GM19023 (cell line): ENCODE results near the gene TSHR.

Experiments used
- ATAC-seq: cut with Tn5 transposase; IDR thresholded peaks from one replicate; pipeline ENCODE4 v1.9.1; 2021; ENCODE audit warnings: mild to moderate bottlenecking, moderate library complexity; ENCODE audit not compliant: unreplicated experiment

TSHR gene

DNA sequence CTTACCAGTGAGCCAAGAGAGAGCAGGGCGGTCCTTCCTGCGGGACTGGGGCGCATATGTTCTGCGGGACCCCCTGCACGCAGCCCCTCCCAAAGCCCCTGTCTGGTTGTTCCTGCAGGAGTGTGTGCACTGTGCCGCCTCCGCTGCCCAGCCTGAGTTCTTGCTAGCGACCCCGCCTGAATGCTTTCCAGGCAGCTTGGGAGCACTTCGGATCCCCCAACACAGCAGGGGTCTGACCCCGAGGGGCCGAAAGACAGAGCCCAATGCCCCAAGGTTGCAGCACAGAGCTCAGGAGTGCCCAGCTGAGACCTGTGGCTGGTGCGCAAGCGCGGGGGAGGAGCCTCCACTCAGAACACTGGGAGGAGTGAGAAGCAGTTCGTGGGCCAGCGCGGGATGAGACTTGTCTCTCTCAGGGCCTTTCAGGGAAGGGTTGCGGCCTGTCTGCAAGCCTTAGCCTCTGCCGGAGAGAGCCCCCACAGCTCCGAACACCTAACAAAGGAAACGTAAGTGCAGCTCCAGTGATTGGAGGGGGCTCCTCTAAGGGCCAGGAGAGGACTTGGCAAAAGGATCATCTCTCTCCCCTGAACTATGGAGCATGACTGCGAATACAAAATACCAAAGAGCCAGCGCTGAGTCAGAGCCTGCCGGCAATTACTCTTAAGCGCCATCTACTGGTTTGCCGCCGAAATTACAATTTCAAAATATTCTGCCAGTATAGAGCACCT, 214.8 kb downstream of the TSHR start:
- ATAC-seq, result peak; percentile 96

DNA sequence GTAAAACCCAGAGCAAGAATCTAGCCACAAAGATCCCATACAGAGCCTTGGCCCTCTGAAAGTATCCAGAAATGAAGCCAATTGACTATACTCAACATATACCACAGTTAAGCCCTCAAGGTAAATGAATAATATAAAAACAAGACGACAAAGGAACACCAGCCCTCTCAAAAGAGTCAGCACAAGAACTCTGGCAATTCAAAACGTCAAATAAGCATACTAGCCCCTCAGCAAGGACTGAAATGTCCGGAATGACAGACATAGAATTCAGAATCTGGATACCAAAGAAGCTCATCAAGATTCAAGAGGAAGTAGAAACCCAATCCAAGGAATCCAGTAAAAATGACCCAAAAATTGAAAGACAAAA, 215.4 kb downstream of the TSHR start:
- peak; percentile 0 for ATAC-seq

DNA sequence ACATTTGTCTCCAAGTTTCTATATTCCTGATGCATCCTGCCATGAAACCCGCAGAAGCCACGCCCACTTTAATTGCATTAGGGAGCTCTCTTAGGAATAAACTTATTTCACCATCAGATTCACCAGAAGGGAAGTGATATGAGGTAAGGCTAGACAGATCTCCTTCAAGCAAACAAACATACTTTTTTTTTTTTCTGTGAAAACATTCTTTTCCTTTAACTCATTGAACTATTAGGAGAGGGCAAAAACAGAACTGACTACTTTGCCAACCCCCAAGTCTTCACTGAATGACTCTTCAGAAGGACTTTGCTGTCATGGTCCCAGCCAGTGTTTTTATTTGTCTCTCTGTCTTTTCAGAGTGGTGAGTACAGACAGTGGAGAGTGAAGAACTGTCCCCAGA, 216.9 kb downstream of the TSHR start:
- ATAC-seq, result peak; percentile 14

DNA sequence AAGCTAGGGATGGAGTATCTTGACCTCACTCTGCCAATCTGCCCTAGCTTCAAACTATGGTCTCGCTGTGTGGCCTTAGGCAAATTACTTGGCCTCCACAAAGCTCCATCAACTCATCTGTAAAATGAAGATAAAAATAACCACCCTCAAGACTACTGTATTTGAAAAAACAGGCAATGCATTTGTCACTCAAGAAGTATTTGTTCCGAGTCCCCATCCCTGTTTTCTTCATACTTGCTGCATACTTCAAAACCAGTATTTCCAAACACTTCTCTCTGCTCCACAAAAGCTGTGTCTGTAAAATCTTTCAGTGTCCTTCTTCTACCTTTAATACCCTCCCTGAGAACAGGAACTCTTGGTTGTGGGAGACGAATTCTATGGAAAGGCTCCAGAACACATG, 217.5 kb downstream of the TSHR start:
- ATAC-seq, result peak; percentile 22

DNA sequence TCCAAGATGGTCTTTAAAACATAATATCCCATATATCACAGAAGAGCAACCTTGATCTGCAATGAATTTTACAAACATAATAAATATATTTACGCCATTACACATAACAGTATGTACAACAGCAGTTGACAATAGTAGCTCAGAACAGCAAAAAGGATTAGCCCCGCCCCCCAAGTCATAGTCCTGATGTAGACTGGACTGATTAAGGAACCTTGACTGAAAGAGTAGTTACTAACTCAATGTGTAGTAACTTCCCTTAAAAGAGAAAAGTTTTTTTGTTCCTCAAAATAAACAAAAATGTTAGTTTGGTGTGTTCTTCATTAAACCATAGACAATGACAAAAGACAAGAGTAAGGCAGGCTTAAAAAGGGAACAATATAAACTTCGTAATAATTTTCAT, 220.8 kb downstream of the TSHR start:
- ATAC-seq, result no peak

DNA sequence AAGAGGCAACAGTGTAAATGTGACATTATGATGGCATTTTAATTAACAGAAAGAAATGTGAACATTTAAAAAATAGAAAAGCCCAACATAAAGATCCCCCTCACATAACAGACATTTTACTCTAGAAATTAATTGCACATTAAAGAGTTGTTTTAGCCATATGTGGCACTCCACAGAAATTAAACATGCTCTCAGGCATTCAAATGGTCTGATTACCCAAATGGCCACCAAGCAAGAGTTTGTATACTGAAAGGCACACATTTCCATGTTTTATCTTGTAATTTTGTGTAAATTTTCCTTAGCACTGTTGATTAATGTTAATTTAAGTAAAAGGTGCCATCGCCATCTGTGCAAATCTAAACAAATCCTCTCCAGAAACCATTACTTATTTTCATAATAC, 221.8 kb downstream of the TSHR start:
- ATAC-seq, result no peak

DNA sequence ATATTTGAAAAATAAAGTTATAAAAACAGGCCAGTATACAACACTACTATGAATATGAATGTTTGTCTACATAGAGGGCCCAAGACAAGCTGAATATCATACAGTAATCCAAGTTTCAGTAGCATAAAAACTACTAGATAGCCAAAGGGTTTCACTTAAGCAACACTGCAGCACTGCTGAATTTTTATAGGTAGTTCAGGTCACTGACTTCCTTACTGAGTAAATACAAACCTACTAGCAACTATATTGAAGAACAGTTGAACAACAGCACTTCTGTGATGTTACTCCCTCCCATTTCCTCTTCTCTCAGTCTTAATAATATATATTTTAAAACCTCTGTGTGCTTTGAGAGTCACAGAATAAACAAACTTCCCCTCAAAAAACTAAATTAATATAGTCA, 222.6 kb downstream of the TSHR start:
- ATAC-seq, result no peak

DNA sequence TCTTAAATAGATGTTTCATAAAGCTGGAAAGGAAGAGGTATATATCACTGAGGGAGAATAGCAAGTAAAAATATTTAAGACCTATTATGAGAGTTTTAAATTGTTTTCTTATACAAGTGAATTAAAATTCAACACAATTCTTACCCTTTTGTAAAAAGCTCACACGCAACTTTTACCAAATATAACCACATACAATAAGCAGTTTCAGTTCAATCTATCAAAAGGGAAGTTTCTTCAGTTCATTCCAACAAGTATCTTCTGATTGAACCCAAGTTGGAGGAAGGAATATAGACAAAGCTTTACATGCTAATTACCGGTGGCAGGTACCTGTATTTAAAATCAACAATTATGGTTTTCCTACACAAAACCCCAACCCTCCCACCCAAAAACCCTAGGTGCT, 224.2 kb downstream of the TSHR start:
- no peak for ATAC-seq

DNA sequence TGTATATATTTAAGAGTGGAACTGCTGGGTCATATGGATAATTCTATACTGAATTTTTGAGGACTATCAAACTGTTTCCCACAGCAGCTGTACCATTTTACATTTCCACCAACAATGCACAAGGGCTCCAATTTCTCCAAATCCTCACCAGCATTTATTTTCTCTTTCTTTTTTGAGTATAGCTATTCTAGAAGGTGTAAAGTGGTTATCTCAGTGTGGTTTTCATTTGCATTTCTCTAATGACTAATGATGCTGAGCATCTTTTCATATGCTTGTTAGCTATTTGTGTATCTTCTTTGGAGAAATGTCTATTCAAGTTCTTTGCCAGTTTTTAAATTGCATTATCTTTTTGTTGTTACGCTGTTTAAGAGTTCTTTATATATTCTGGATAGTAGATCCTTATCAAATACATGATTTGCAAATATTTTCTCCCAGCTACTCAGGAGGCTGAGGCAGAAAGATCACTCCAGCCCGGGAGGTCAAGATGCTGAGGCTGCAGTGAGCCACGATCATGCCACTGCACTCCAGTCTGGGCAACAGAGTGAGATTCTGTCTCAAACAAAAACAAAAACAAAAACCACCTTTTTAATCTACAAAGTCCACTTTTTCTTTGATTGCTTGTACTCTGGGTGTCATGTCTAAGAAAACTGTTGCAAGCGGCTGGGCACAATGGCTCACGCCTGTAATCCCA, 232.6 kb downstream of the TSHR start:
- ATAC-seq, result peak; percentile 88

DNA sequence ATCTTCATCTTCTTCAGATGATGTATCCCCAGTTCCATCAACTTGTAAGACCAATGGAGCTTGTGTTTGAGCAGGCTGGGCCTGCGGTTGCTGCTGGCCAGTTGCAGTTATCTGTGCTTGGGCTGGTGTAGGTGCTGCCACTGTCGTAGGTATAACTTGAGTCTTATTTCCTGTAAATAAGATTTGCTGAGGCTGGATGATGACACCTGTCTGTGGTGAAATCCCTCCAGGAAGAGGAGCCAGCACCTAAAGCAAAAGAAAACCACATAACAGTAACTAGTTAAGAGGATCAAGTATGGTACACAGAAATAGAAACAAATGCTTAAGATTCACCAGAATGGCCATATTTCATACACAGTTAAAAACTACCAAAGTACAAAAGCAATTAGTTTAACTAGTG, 237.2 kb downstream of the TSHR start:
- no peak for ATAC-seq

DNA sequence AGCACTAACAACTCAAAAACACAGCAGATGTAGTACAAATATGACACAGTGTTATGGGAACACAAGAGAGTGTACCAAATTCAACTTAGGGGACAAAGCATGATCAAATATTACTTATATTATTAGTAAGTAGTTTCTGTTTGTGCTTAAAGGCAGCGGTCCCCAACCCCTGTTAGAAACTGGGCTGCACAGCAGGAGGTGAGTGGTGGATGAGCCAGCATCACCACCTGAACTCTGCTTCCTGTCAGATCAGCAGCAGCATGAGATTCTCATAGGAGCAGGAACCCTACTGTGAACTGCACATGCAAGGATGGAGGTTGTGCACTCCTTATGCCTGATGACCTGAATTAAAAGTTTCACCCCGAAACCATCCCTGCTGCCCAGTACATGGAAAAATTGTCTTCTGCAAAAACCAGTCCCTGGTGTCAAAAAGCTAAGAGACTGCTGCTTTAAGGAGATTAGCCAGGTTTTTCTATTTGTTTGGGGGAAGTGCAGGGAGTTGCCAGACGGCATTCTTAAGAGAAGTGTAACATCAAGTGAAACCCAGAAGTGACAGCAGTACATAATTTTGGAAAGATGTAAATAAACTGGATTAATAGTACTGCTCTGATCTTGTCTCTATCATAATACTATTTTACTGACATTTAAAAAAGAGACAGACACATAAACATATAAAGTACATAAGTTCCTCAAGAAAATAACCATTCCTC, 238.7 kb downstream of the TSHR start:
- ATAC-seq, result peak; percentile 57
